ENCODE data around the gene SLC6A12.

GRCh38 chr12:254912-255311 is 41.0 kb upstream of the SLC6A12 start:
- TF ChIP-seq POLR2A (IDR thresholded peaks at IDR 0.05) (no peak), CTCF (IDR thresholded peaks at IDR 0.05 in 4 of 5, conservative IDR thresholded peaks at IDR 0.05 in 1 of 5) (no peak)

Data from gastrocnemius medialis (tissue), 4 donors.